Heart left ventricle (tissue), 13 donors: Measurements from ENCODE around the gene ZNF565.

Experiments
- POLR2A ChIP-seq, 2 donors: fragments of 450-650 bp; IDR thresholded peaks; one replicate each; pipeline ENCODE4 v1.6.1; 2017; ENCODE audit warnings: antibody characterized with exemption in 2 of 2, mild to moderate bottlenecking in 2 of 2, moderate library complexity in 2 of 2
- TF ChIP-seq, protein P1 (sequence below), 12 donors: fragments of 200-600 bp; sonication (generic) in 4 of 12; IDR thresholded peaks; one replicate each; pipeline versions ENCODE4 v1.5.0 to v1.8.0; 2018 to 2022; ENCODE audit warnings: antibody characterized with exemption in 12 of 12, mild to moderate bottlenecking in 5 of 12
- donor health status: ischemic (EF 13 %, LVEDD 7.1; RV severe dilation, severe dysfunction).
- donor health status: DM: no; HTN: yes; CAD: no.
- donor health status: DM: no; HTN: no; CAD: no.
- donor health status: ischemic (EF 25% LVEDD 6.9; RV normal size, moderate dysfunction).
- donor health status: ischemic (EF 25% LVEDD 5.7; RV mildly dilated, moderate dysfunction).
- donor health status: ischemic (EF 35%, LVEDD 5.7; RV mildly dilated, moderate dysfunction).
- donor health status: nonischemic (EF 11% LVEDD 7.7; RV severe dilation, severe dysfunction).
- donor health status: DM: yes; HTN: yes; CAD: no.
- donor health status: PGD.
- donor health status: ischemic (EF 29% LVEDD 5.4; RV normal size, mild dysfunction).
- donor health status: nonischemic (EF 23%, LVEDD 6.1; RV moderate dilation, normal function).

DNA sequence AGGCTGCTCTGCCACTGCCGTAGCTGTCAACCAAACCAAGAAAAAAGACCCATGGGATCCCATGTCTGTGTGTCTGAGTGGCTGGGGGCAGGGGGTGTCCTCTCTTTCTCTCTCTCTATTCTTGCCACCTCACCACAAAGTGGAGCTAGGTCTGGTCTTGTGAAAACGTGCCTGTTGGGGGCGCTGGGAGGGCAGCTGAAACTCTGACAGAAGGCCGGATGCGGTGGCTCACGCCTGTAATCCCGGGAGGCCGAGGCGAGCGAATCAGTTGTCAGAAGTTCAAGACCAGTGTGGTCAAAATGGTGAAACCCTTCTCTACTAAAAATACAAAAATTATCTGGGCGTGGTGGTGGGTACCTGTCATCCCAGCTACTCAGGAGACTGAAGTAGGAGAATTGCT is 29.6 kb upstream of the ZNF565 start:
- TF ChIP-seq, protein P1, sequence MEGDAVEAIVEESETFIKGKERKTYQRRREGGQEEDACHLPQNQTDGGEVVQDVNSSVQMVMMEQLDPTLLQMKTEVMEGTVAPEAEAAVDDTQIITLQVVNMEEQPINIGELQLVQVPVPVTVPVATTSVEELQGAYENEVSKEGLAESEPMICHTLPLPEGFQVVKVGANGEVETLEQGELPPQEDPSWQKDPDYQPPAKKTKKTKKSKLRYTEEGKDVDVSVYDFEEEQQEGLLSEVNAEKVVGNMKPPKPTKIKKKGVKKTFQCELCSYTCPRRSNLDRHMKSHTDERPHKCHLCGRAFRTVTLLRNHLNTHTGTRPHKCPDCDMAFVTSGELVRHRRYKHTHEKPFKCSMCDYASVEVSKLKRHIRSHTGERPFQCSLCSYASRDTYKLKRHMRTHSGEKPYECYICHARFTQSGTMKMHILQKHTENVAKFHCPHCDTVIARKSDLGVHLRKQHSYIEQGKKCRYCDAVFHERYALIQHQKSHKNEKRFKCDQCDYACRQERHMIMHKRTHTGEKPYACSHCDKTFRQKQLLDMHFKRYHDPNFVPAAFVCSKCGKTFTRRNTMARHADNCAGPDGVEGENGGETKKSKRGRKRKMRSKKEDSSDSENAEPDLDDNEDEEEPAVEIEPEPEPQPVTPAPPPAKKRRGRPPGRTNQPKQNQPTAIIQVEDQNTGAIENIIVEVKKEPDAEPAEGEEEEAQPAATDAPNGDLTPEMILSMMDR (IDR thresholded peaks at IDR 0.05): no peak
- no peak for TF ChIP-seq POLR2A (IDR thresholded peaks at IDR 0.05)
